HL-60 (cell line): ENCODE measurements around the gene PRR20G.

Source experiments
- DNase-seq, 2 experiments: peaks; one replicate each; pipeline ENCODE4 v3.0.0-alpha.2; 2010 to 2020; ENCODE audit warnings: low read depth in 1 of 2, low spot score in 1 of 2
- H3K27ac ChIP-seq: fragments of 250-450 bp; sonication (Bioruptor Pico); replicated peaks from 2 replicates; pipeline ENCODE4 v1.5.1; 2020; ENCODE audit warnings: mild to moderate bottlenecking, moderate library complexity
- H3K27me3 ChIP-seq: fragments of 250-450 bp; sonication (Bioruptor Pico); 2 replicates; pipeline ENCODE4 v1.5.1; 2021; ENCODE audit warnings: mild to moderate bottlenecking, moderate library complexity; ENCODE audit not compliant: insufficient read depth, poor library complexity, severe bottlenecking
- H3K4me3 ChIP-seq: replicated peaks from 2 replicates; pipeline ENCODE4 v1.5.1; 2011; ENCODE audit warnings: mild to moderate bottlenecking, control low read depth, low read length; ENCODE audit not compliant: insufficient read depth
- GABPA ChIP-seq: IDR thresholded peaks from 2 replicates; pipeline ENCODE4 v1.6.1; 2012; ENCODE audit warnings: low read depth
- POLR2AphosphoS5 ChIP-seq: IDR thresholded peaks from 2 replicates; pipeline ENCODE4 v1.6.1; 2012; ENCODE audit warnings: low read depth
- REST ChIP-seq: IDR thresholded peaks from 2 replicates; pipeline ENCODE4 v1.6.1; 2012; ENCODE audit warnings: low read depth; ENCODE audit not compliant: insufficient replicate concordance
- SPI1 ChIP-seq: IDR thresholded peaks from 2 replicates; pipeline ENCODE4 v1.6.1; 2012; ENCODE audit warnings: low read depth, mild to moderate bottlenecking, borderline replicate concordance
- TF ChIP-seq, protein P1 (sequence below): IDR thresholded peaks from one replicate; pipeline ENCODE4 v1.5.1; 2011; ENCODE audit warnings: low read length, control low read depth, inconsistent platforms; ENCODE audit not compliant: insufficient read depth

Gene PRR20G

DNA sequence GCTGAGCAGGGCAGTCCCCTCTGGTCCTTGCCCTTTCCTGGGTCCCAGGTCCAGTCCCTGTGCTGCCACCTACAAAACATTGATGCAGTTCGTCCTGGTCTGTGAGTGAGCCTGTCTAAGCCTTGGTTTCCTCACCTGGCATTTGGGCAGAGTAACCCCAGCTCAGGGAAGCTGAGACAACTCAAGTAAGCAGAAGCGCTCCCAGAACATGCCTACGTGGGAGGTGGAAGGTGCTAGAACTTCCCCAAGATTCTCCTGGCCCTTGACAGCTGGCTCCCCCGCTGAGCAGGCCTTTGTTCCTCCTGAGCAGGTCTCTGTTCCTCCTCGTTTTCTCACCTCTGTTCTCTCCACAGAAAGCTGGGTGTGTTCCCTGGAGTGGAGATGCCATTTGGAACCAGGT lies 30.5 kb downstream of the PRR20G start:
- Histone ChIP-seq H3K4me3 (no peak overlapping the region), H3K27me3 (no peaks in the 10 kb centered on the region), H3K27ac (no peak overlapping the region)
- DNase-seq, result no peak
- TF ChIP-seq GABPA, result no peak
- TF ChIP-seq SPI1, result no peak
- TF ChIP-seq, protein P1, sequence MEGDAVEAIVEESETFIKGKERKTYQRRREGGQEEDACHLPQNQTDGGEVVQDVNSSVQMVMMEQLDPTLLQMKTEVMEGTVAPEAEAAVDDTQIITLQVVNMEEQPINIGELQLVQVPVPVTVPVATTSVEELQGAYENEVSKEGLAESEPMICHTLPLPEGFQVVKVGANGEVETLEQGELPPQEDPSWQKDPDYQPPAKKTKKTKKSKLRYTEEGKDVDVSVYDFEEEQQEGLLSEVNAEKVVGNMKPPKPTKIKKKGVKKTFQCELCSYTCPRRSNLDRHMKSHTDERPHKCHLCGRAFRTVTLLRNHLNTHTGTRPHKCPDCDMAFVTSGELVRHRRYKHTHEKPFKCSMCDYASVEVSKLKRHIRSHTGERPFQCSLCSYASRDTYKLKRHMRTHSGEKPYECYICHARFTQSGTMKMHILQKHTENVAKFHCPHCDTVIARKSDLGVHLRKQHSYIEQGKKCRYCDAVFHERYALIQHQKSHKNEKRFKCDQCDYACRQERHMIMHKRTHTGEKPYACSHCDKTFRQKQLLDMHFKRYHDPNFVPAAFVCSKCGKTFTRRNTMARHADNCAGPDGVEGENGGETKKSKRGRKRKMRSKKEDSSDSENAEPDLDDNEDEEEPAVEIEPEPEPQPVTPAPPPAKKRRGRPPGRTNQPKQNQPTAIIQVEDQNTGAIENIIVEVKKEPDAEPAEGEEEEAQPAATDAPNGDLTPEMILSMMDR, result no peak
- TF ChIP-seq POLR2AphosphoS5, result no peak
- no peak for TF ChIP-seq REST

DNA sequence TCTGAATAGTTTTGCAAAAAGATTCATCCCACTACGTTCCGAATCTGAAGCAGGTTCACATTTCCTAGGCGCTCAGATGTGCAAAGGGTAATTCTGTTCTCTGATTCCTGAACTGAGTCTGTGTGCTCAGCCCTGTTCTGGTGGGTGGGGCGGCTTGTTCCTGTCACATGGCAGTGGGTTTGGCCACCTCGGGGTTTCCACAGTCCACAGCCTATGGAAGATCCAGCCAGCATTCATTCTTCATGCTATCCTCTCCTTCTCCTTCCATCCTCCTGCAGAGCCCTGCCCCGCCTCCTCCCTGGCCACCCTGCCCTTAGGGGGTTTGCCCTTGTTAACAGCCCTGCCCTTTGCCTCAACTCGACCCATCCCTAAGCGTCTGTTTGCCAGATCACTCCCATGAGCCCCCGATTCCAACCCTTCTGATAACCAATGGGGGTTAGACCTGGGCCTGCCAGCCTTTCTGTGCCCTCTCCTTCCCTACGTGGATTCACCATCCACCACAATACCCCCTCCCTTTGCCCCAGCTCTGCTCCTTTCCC lies 31.0 kb downstream of the PRR20G start:
- H3K27ac ChIP-seq, result no peak overlapping the region
- H3K27me3 ChIP-seq, result no peaks in the 10 kb centered on the region
- no peak for DNase-seq
- TF ChIP-seq SPI1 (no peak), REST (no peak), GABPA (no peak), POLR2AphosphoS5 (no peak)
- TF ChIP-seq, protein P1, result no peak
- H3K4me3 ChIP-seq, result no peak overlapping the region

GRCh38 chr3:127256138-127256537 lies 31.7 kb downstream of the PRR20G start:
- no peaks in the 10 kb centered on the region for H3K27me3 ChIP-seq
- DNase-seq, result no peak
- no peak for TF ChIP-seq REST
- no peak for TF ChIP-seq GABPA
- TF ChIP-seq POLR2AphosphoS5, result no peak
- TF ChIP-seq SPI1, result no peak
- TF ChIP-seq, protein P1, result no peak
- H3K4me3 ChIP-seq, result no peak overlapping the region
- H3K27ac ChIP-seq, result no peak overlapping the region
